Measurements from ENCODE around the gene FXYD1.

DNA sequence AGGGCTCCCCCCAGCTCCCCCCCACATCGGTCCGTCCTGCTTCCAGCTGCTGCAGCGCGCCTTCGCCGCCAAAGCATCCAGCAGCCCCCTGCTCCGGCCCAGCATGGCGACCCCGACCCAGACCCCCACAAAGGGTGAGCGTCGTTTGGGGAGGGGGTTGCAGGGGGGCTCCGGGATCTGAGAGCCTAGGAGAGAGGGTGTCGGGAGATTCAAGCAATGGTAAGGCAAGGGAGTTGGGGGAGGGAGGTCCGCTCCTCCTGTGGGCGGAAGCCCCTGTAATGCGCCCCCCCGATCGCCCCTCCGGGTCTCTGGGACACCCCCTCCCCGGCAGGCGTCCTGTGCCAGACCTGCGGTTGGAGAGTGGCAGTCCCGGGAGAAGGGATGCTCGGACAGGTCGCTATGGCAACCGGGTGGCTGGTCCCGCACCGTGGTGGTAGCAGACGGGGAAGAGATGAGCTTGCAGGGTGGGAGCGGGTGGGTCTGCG lies 4.6 kb downstream of the FXYD1 start, which contains the start of gene FXYD7:
- TF ChIP-seq POLR2A (IDR thresholded peaks at IDR 0.05; ENCODE audit: low read length) (no peak), GATA1 (IDR thresholded peaks at IDR 0.05; ENCODE audit: low read depth, low read length) (no peak)
